ENCODE results near the gene NSD1.
"Not testable (repeated sequence)": the region's sequence is repeated elsewhere in the genome, so short reads cannot be mapped to it uniquely, and the experiment has no call there.

NSD1 gene

GRCh38 chr5:177327539-177328522 lies 194.3 kb downstream of the NSD1 start:
- no peak for DNase-seq

- DNase-seq: no peak
Observed at GRCh38 chr5:177328545-177329231, 195.1 kb downstream of the NSD1 start.

GRCh38 chr5:177329883-177330282 lies 196.3 kb downstream of the NSD1 start:
- no peak for DNase-seq

GRCh38 chr5:177330991-177331842 lies 197.6 kb downstream of the NSD1 start:
- DNase-seq: no peak

- DNase-seq: no peak
Observed at GRCh38 chr5:177332031-177332895, 198.7 kb downstream of the NSD1 start.

- no peak for DNase-seq
Observed at GRCh38 chr5:177332896-177333260, 199.3 kb downstream of the NSD1 start.

GRCh38 chr5:177333420-177334154 lies 200.0 kb downstream of the NSD1 start:
- DNase-seq: no peak

- no peak for DNase-seq
Observed at GRCh38 chr5:177334155-177334551, 200.6 kb downstream of the NSD1 start.

- DNase-seq: no peak
Observed at GRCh38 chr5:177334781-177335700, 201.5 kb downstream of the NSD1 start.

GRCh38 chr5:177335701-177336065 lies 202.1 kb downstream of the NSD1 start:
- DNase-seq: no peak

- no peak for DNase-seq
Observed at GRCh38 chr5:177336112-177336511, 202.5 kb downstream of the NSD1 start.

- DNase-seq: no peak
Observed at GRCh38 chr5:177336603-177337494, 203.3 kb downstream of the NSD1 start.

GRCh38 chr5:177338251-177339106 lies 204.9 kb downstream of the NSD1 start:
- DNase-seq: no peak

- DNase-seq: no peak
Observed at GRCh38 chr5:177339107-177339638, 205.6 kb downstream of the NSD1 start.

- not testable (repeated sequence) for DNase-seq
Observed at GRCh38 chr5:177343000-177343399, 209.4 kb downstream of the NSD1 start.

- no peak for DNase-seq
Observed at GRCh38 chr5:177343777-177344176, 210.2 kb downstream of the NSD1 start.
